ENCODE data around the gene PROM2.

DNA sequence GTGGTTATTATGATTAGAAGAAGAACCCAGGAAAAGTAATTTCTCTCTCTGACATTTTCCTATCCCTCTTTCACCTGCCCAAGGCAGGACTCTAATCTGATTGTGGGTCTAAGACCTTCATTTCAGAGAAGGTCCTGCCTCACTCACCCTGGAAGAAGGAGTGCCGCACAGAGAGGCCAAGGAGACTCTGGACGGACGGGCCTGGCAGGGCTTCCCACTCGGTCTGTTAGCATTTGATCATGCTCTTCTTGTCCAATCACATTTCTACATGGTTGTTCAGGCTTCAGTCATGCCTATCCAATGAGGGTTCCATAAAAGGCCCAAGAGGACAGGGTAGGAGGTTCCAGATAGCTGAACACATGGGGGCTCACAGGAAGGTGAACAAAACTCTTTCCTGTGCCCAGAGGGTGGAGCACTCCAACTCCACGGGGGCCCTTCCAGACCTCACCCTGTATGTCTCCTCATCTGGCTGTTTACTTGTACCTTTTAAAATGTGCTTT, 39.9 kb upstream of the PROM2 start:
- TF ChIP-seq, protein P1, sequence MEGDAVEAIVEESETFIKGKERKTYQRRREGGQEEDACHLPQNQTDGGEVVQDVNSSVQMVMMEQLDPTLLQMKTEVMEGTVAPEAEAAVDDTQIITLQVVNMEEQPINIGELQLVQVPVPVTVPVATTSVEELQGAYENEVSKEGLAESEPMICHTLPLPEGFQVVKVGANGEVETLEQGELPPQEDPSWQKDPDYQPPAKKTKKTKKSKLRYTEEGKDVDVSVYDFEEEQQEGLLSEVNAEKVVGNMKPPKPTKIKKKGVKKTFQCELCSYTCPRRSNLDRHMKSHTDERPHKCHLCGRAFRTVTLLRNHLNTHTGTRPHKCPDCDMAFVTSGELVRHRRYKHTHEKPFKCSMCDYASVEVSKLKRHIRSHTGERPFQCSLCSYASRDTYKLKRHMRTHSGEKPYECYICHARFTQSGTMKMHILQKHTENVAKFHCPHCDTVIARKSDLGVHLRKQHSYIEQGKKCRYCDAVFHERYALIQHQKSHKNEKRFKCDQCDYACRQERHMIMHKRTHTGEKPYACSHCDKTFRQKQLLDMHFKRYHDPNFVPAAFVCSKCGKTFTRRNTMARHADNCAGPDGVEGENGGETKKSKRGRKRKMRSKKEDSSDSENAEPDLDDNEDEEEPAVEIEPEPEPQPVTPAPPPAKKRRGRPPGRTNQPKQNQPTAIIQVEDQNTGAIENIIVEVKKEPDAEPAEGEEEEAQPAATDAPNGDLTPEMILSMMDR (IDR thresholded peaks at IDR 0.05): no peak
- TF ChIP-seq POLR2A (IDR thresholded peaks at IDR 0.05): no peak
